HFF-Myc (cell line): ENCODE data around the gene PSME3.

Experiments
- DNase-seq: peaks from one replicate; pipeline ENCODE4 v3.0.0-alpha.2; 2011; ENCODE audit warnings: low read depth; ENCODE audit errors: extremely low read depth
- H3K4me3 ChIP-seq: replicated peaks from 2 replicates; pipeline ENCODE4 v1.5.1; 2011; ENCODE audit warnings: low read depth, mild to moderate bottlenecking, control low read depth, low read length
- CTCF ChIP-seq: IDR thresholded peaks from 2 replicates; pipeline ENCODE4 v1.5.1; 2012; ENCODE audit warnings: mild to moderate bottlenecking, low read depth, low read length, control low read depth; ENCODE audit errors: missing control alignments

Gene PSME3

GRCh38 chr17:42817866-42818265 lies 15.3 kb upstream of the PSME3 start:
- TF ChIP-seq CTCF: no peak
- H3K4me3 ChIP-seq: no peak overlapping the region

DNA sequence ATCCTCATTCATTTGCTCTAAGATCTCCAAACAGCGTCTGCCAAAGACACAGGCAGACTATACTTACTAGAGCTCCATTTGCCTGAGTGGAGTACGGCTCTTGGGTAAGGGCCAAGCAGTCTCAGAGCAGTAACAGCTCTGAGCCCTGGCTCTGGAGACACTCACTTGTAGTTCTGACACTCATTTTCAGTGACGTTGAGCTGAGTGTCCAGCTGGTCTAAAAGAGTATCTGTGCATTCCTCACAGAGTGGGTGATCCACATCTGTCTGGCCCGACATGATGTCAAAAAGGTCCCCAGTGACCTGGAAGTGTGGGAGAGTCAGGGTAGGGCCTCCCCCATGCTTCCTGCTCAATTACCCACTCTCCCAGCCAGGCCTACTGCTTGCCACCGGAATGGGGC lies 14.8 kb upstream of the PSME3 start:
- TF ChIP-seq CTCF: no peak
- no peak for DNase-seq
- no peak overlapping the region for H3K4me3 ChIP-seq

More at GRCh38 chr17:42817866-42818265, 15.3 kb upstream of the PSME3 start:
- no peak for DNase-seq

DNA sequence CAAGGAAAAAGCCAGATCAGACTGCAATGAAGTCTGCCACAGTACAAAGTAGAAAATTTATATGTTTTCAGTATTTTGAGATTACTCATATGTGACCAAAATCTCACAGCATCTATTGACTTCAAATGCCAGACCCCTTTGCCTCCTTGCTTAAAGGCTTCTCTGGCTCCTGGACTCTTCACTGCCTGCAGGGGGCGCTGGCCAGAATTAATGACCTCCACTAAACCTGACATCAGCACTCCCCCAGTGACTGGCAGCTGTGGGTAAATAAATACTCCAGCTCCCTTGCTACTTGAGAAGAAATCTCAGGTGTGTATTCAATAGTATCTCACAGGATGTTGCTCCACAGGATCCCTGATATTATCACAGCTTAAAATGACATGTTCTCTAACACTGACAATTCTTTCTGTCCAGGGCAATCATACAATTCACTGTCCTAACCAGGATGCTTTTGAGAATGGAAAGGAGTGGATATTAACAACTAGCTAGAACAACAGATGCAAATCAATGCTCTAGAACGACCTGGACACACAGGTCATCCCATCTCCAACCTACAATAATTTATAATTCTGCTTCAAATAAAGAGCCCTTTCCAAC lies 13.2 kb upstream of the PSME3 start:
- no peak for DNase-seq
- TF ChIP-seq CTCF: peak; percentile 90
- H3K4me3 ChIP-seq: no peak overlapping the region

DNA sequence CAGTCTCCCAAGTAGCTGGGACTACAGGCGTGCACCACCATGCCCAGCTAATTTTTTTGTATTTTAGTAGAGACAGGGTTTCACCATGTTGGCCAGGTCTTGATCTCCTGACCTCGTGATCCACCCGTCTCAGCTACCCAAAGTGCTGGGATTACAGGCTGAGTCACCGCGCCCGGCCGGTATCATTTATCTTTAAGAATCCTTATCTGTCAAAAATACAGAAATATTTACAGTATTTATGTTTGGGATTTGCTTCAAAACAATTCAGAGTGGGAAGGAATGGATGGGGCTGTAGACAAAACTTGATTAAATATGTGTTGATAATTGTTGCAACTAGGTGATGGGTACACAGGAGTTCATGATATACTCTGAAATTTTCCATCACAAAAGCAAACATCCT lies 12.0 kb upstream of the PSME3 start:
- H3K4me3 ChIP-seq: no peak overlapping the region
- no peak for DNase-seq
- TF ChIP-seq CTCF: no peak

DNA sequence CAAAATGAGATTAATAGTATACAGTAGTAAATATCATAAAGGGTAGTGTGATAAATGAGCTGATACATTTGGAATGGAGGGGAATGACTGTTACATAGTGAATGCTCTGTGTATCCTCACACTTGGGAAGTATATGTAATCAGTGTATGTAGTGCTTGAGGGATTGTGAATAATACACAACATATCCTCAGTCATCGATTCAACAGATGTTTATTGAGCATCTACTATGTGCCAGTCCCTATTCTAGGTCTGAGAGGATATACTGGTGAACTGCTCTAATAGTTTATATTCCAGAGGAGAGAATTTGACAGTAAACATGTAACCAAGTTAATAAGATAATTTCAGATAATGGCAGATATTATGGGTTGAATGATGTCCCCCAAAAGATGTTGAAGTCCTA lies 5.7 kb upstream of the PSME3 start:
- H3K4me3 ChIP-seq: no peak overlapping the region
- no peak for TF ChIP-seq CTCF
- DNase-seq: no peak

- no peak for TF ChIP-seq CTCF
- no peak for DNase-seq
- no peak overlapping the region for H3K4me3 ChIP-seq
Measured at GRCh38 chr17:42830971-42831370, 2.2 kb upstream of the PSME3 start.
